Neuronal stem cell (in vitro differentiated cells): Measurements from ENCODE around the gene NUDT12.

ENCODE experiments used
- DNase-seq: peaks from one replicate; pipeline ENCODE4 v3.0.0-alpha.2; 2013; ENCODE audit warnings: low spot score
- H2AFZ ChIP-seq: one replicate; pipeline ENCODE4 v1.6.1; 2013; ENCODE audit warnings: mild to moderate bottlenecking, low read length, inconsistent platforms
- H2AK5ac ChIP-seq: 2 replicates; pipeline ENCODE4 v1.6.1; 2013; ENCODE audit warnings: low read depth, mild to moderate bottlenecking, inconsistent platforms, low read length, moderate library complexity, mixed read lengths
- H2BK120ac ChIP-seq: 2 replicates; pipeline ENCODE4 v1.6.1; 2013; ENCODE audit warnings: low read depth, mild to moderate bottlenecking, inconsistent platforms, low read length, moderate library complexity, mixed read lengths
- H2BK12ac ChIP-seq: one replicate; pipeline ENCODE4 v1.6.1; 2013; ENCODE audit warnings: low read length, inconsistent platforms
- H2BK15ac ChIP-seq: 2 replicates; pipeline ENCODE4 v1.6.1; 2013; ENCODE audit warnings: mild to moderate bottlenecking, low read length, inconsistent platforms, mixed read lengths
- H2BK5ac ChIP-seq: one replicate; pipeline ENCODE4 v1.6.1; 2013; ENCODE audit warnings: inconsistent platforms, mild to moderate bottlenecking, low read length, moderate library complexity
- H3K14ac ChIP-seq: one replicate; pipeline ENCODE4 v1.6.1; 2013; ENCODE audit warnings: low read length, inconsistent platforms
- H3K18ac ChIP-seq: 2 replicates; pipeline ENCODE4 v1.6.1; 2013; ENCODE audit warnings: low read length, inconsistent platforms
- H3K23ac ChIP-seq: 2 replicates; pipeline ENCODE4 v1.6.1; 2013; ENCODE audit warnings: low read depth, mild to moderate bottlenecking, mixed read lengths, low read length, inconsistent platforms; ENCODE audit not compliant: poor library complexity
- H3K27ac ChIP-seq: replicated peaks from 3 replicates; pipeline ENCODE4 v1.5.1; 2013; ENCODE audit warnings: low read length, inconsistent platforms
- H3K27me3 ChIP-seq, 3 experiments: 2 replicates each; pipeline ENCODE4 v1.6.1; 2013; ENCODE audit warnings: low read length in 3 of 3, mild to moderate bottlenecking in 2 of 3, inconsistent platforms in 1 of 3, low read depth in 1 of 3, mixed read lengths in 1 of 3, moderate library complexity in 1 of 3; ENCODE audit not compliant: control insufficient read depth in 3 of 3, insufficient read depth in 3 of 3
- H3K36me3 ChIP-seq, 2 donors: replicated peaks in 1 of 2; 2 replicates each; pipeline ENCODE4 v1.6.1; 2013; ENCODE audit warnings: low read length in 2 of 2; ENCODE audit not compliant: control insufficient read depth in 2 of 2, insufficient read depth in 2 of 2
- H3K4ac ChIP-seq: 2 replicates; pipeline ENCODE4 v1.6.1; 2013; ENCODE audit warnings: inconsistent platforms, mild to moderate bottlenecking, low read length, moderate library complexity
- H3K4me1 ChIP-seq, 2 donors: 1 replicate in 1 of 2; 2 replicates in 1 of 2; pipeline ENCODE4 v1.6.1; 2013; ENCODE audit warnings: low read length in 2 of 2, low read depth in 1 of 2; ENCODE audit not compliant: control insufficient read depth in 2 of 2, insufficient read depth in 1 of 2
- H3K4me2 ChIP-seq: one replicate; pipeline ENCODE4 v1.6.1; 2013; ENCODE audit warnings: mild to moderate bottlenecking, low read length, inconsistent platforms; ENCODE audit not compliant: insufficient read depth, poor library complexity, severe bottlenecking
- H3K4me3 ChIP-seq, 2 donors: 2 replicates each; pipeline ENCODE4 v1.5.1; 2013; ENCODE audit warnings: low read length in 2 of 2, mild to moderate bottlenecking in 2 of 2, inconsistent platforms in 1 of 2, moderate library complexity in 1 of 2
- H3K79me1 ChIP-seq: one replicate; pipeline ENCODE4 v1.6.1; 2013; ENCODE audit warnings: low read depth, mild to moderate bottlenecking, inconsistent platforms, low read length, moderate library complexity
- H3K9ac ChIP-seq: one replicate; pipeline ENCODE4 v1.6.1; 2013; ENCODE audit warnings: mild to moderate bottlenecking, low read depth, low read length, inconsistent platforms; ENCODE audit not compliant: poor library complexity
- H3K9me3 ChIP-seq, 2 donors: replicated peaks in 1 of 2; 2 replicates each; pipeline versions ENCODE3 to v1.6.1; 2013; ENCODE audit warnings: low read length in 2 of 2, mild to moderate bottlenecking in 2 of 2, inconsistent platforms in 1 of 2, low read depth in 1 of 2, mixed read lengths in 1 of 2, moderate library complexity in 1 of 2; ENCODE audit not compliant: control insufficient read depth in 2 of 2, insufficient read depth in 1 of 2
- H4K8ac ChIP-seq: one replicate; pipeline ENCODE4 v1.6.1; 2013; ENCODE audit warnings: low read depth, mild to moderate bottlenecking, inconsistent platforms, low read length, moderate library complexity
- H4K91ac ChIP-seq: one replicate; pipeline ENCODE4 v1.6.1; 2013; ENCODE audit warnings: low read length, low read depth, mild to moderate bottlenecking, inconsistent platforms; ENCODE audit not compliant: poor library complexity
- WGBS, 2 donors: extraction: QIAGEN DNeasy Blood & Tissue Kit; methylation state at CpG; one replicate each; pipeline ENCODE4 v1.1.7; 2013; ENCODE audit warnings: missing lambda C conversion rate in 2 of 2, mixed read lengths in 1 of 2; ENCODE audit not compliant: insufficient read length in 2 of 2, insufficient replicate concordance in 1 of 2; ENCODE audit errors: extremely low coverage in 2 of 2; 5-methylcytosine and 5-hydroxymethylcytosine counted together

The NUDT12 gene

GRCh38 chr5:103503066-103503465, 59.5 kb downstream of the NUDT12 start:
- no peak overlapping the region for H3K23ac ChIP-seq
- no peak overlapping the region for H3K4me3 ChIP-seq
- no peaks in the 10 kb centered on the region for H3K36me3 ChIP-seq
- H2BK120ac ChIP-seq: no peak overlapping the region
- no peak overlapping the region for H3K14ac ChIP-seq
- H4K8ac ChIP-seq: no peak overlapping the region
- H3K4ac ChIP-seq: no peak overlapping the region
- peaks cover 3 to 16% of the 10 kb centered on the region in 2 donors for H3K9me3 ChIP-seq
- no peak overlapping the region for H2AK5ac ChIP-seq
- no peak overlapping the region for H2BK12ac ChIP-seq
- H3K27me3 ChIP-seq: no peaks in the 10 kb centered on the region
- DNase-seq: no peak
- H3K27ac ChIP-seq: no peak overlapping the region
- H2BK15ac ChIP-seq: no peak overlapping the region
- H3K79me1 ChIP-seq: no peaks in the 10 kb centered on the region
- peaks cover 4 to 28% of the 10 kb centered on the region in 2 donors for H3K4me1 ChIP-seq
- no peak overlapping the region for H3K4me2 ChIP-seq
- no peak overlapping the region for H4K91ac ChIP-seq
- H3K9ac ChIP-seq: no peak overlapping the region
- no peak overlapping the region for H3K18ac ChIP-seq
- no peak overlapping the region for H2AFZ ChIP-seq
- H2BK5ac ChIP-seq: no peak overlapping the region

GRCh38 chr5:103502662-103503061, 59.9 kb downstream of the NUDT12 start:
- WGBS, 2 donors: no CpG with 5 or more reads among the region's 3 CpGs
- H2BK15ac ChIP-seq: no peak overlapping the region
- H2AK5ac ChIP-seq: no peak overlapping the region
- no peak overlapping the region for H2BK12ac ChIP-seq
- no peaks in the 10 kb centered on the region for H3K27me3 ChIP-seq
- no peak overlapping the region for H3K27ac ChIP-seq
- no peak overlapping the region for H3K4ac ChIP-seq
- no peak overlapping the region for H3K18ac ChIP-seq
- H3K14ac ChIP-seq: no peak overlapping the region
- no peaks in the 10 kb centered on the region for H3K79me1 ChIP-seq
- no peaks in the 10 kb centered on the region for H3K36me3 ChIP-seq
- H3K9ac ChIP-seq: no peak overlapping the region
- H4K91ac ChIP-seq: no peak overlapping the region
- no peak overlapping the region for H3K23ac ChIP-seq
- H3K9me3 ChIP-seq: peaks cover 3 to 12% of the 10 kb centered on the region in 2 donors
- no peak overlapping the region for H3K4me2 ChIP-seq
- no peak for DNase-seq
- no peak overlapping the region for H4K8ac ChIP-seq
- no peak overlapping the region for H2BK120ac ChIP-seq
- no peak overlapping the region for H2AFZ ChIP-seq
- H3K4me3 ChIP-seq: no peak overlapping the region
- peaks cover 5 to 32% of the 10 kb centered on the region in 2 donors for H3K4me1 ChIP-seq
- H2BK5ac ChIP-seq: no peak overlapping the region
